Fibroblast of villous mesenchyme (primary cell): ENCODE results near the gene ANXA1. TPM values are rescaled to one million over a fixed set of nuclear protein-coding genes. Genes with fewer than 3 reads are reported as not detected.

ENCODE experiments used
- DNase-seq: peaks from one replicate; pipeline ENCODE4 v3.0.0-alpha.2; 2010; ENCODE audit warnings: low read depth
- H3K4me3 ChIP-seq: 2 replicates; pipeline ENCODE4 v1.5.1; 2011; ENCODE audit warnings: low read depth, mild to moderate bottlenecking, low read length
- total RNA-seq: library from RNA; depleted of rRNA; stranded (reverse); fragments of >200 nt; gene quantifications from 2 replicates; pipeline ENCODE4 v1.2.3, GENCODE V29; 2012
- TF ChIP-seq, protein P1 (sequence below): IDR thresholded peaks from 2 replicates; pipeline ENCODE4 v1.5.1; 2012; ENCODE audit warnings: low read depth, mild to moderate bottlenecking, low read length; ENCODE audit not compliant: insufficient read depth

ANXA1 gene
- total RNA-seq, 1 donor: 798 TPM

DNA sequence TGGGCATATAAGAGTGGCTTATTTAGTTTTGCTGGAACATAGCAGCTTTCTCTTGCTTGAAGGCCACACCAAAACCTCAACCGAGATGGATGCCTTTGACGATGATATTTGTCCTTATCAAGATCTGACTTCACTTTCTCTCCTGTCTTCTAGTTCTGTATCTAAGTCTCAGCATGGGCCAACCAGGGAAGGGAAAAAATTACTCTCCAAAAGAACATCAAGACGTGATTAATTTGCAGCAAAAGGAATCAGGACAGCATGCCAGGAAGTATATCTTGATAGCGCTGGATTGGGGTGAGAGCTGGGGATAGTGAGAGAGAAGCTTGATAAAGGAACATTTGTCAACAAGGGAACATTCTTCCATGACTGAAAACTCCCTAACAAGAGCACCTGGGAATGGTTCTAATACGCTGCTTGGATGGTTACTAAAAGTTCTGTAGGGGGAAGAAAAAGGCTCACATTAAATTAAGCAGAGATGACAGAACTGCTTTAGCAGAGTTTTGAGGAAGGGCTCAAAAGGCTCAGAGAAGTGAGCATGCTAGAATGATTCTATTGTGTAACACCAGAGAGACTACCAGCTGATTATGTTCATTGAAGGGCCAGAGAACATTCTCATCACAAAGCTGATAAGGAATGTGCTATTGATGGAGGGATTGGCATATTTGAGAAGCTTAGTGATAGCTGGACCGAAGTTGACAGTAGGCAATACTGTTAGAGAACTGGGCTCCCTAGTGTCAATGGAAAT lies 21.6 kb upstream of the ANXA1 start:
- DNase-seq: no peak
- TF ChIP-seq, protein P1, sequence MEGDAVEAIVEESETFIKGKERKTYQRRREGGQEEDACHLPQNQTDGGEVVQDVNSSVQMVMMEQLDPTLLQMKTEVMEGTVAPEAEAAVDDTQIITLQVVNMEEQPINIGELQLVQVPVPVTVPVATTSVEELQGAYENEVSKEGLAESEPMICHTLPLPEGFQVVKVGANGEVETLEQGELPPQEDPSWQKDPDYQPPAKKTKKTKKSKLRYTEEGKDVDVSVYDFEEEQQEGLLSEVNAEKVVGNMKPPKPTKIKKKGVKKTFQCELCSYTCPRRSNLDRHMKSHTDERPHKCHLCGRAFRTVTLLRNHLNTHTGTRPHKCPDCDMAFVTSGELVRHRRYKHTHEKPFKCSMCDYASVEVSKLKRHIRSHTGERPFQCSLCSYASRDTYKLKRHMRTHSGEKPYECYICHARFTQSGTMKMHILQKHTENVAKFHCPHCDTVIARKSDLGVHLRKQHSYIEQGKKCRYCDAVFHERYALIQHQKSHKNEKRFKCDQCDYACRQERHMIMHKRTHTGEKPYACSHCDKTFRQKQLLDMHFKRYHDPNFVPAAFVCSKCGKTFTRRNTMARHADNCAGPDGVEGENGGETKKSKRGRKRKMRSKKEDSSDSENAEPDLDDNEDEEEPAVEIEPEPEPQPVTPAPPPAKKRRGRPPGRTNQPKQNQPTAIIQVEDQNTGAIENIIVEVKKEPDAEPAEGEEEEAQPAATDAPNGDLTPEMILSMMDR: no peak
- no peak overlapping the region for H3K4me3 ChIP-seq

DNA sequence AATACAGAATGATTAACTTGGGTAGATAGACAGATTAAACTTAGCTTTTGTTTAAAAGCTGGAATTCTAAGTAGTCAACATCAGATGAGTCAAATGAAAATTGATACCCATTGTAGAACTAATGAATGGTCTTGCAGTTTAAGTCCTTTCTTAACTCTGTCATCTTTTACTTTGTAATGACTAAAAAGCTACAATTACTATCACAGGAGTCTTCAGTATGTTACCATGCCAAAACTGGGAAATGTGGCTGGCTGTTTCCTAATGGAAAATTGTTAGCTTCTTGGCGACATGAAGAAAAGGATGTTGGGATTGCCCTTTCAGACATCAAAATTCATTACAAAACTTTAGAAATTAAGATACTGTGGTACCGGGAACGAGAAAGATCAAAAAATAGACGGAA lies 20.2 kb upstream of the ANXA1 start:
- no peak for DNase-seq
- H3K4me3 ChIP-seq: no peak overlapping the region
- TF ChIP-seq, protein P1: no peak

DNA sequence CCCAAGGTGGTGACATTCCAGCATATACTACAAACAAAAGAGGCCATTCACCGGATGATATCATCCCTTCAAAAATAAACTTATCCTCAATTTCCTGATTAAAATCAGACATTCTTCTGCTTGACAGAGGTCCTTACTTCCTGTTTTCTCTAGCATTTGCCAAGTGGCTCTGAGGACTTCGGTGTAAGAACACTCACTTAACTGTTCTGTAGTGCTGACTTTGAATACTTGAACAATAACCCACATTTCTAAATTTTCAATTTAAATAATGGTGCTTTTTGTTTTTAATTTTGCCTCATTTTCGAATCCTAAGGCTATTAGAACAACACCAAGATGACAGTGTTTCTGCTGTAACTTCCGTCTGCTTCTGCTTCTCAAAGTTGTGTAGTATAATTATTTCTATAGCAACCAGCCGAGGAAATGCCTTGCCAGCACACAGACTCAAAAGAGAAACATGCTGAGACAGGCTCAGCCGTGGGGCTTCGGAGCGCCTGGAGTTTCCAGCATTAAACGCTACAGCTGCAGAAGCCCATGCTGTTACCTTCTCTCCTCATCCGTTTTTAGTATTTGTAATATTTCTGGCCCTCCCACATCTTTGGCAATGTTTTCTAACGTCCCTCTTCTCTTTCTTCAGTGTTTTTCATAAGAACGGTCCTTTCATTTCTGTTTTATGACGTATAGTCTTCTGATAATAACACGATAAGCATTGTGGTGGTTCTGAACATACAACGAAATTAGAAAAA lies 19.5 kb upstream of the ANXA1 start:
- TF ChIP-seq, protein P1: no peak
- H3K4me3 ChIP-seq: peak overlapping the region; percentile 66
- DNase-seq: peak; percentile 86

DNA sequence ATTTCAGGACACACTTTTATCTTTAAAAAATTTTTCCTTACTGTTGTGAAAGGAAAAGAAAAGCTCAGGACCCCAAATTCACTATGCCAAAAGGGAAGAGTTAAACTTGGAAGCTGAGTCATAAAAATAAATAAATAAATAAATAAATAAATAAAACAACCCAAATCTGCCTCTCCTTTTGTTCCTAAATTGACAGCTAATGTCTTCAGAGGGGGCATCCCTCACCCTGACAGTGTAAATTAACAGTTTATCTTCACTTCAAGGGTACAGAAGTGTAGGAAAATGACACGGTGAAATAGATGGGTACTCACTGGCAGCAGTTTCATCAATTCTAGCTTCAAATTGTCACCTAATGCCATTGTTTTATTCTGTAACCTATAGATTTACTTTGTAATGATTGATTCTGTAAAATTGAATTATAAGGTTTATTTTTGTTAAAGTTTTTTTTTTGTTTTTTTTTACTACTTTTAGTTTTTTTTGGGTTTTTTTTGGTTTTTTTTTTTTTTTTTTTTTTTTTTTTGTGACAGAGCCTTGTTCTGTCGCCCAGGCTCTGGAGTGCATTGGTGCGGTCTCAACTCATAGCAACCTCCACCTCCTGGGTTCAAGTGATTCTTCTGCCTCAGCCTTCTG lies 18.5 kb upstream of the ANXA1 start:
- peak overlapping the region; percentile 66 for H3K4me3 ChIP-seq
- TF ChIP-seq, protein P1: no peak

DNA sequence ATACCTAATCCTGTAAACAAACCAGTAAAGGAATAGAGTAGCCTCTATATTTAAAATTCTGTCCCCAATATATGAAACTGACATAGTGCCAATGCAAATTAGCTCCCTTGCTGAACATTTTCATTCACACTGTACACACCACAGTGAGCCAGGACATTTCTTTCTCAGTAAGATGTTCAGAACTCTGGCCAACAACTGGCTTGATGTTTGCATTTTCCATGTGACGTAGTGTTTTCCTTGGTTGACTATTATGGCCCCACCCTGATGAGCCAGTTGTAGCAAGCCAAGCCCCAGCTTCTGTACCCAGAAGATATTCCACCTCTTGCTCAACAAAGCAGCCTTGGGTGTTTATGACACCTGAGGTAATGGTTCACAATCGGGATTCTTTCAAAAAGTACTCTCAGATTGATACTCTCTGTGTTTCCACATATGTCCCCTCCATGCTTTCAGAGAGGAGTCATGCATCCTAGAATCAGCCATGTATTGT lies 17.7 kb upstream of the ANXA1 start:
- no peak for DNase-seq
- H3K4me3 ChIP-seq: no peak overlapping the region
- TF ChIP-seq, protein P1: no peak

More for the DNA sequence above, 18.5 kb upstream of the ANXA1 start:
- no peak for DNase-seq

DNA sequence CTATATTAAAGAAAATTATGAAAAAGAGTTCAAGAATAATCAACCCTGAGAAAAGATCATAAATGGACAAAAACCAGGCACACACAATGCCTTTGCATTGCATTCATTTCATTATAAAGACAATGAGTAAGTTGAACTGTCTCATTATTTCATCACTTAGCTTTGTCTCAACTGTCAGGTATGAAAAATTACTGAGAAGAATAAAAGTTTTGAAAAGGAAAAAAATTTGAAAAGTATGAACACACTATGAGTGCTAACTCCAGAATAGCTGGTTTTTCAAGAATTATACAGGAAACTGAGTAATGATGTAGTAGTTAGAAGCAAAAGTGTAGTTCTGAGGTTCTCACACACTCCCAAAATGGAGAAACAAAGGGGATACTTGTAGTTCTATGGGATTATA lies 16.3 kb upstream of the ANXA1 start:
- TF ChIP-seq, protein P1: no peak
- DNase-seq: no peak
- no peak overlapping the region for H3K4me3 ChIP-seq
